Hindlimb muscle (tissue), 1 donor: ENCODE results near the gene TRIML2. TPM values are rescaled to one million over a fixed set of nuclear protein-coding genes. Genes with fewer than 3 reads are reported as not detected.
"Not testable (repeated sequence)": the region's sequence is repeated elsewhere in the genome, so short reads cannot be mapped to it uniquely, and the experiment has no call there.

Source experiments
- DNase-seq: peaks from one replicate; pipeline ENCODE4 v3.0.0-alpha.2; 2013
- polyA plus RNA-seq: library from polyadenylated mRNA; unstranded; fragments of 120-200 nt; gene quantifications from one replicate; pipeline ENCODE4 v1.2.1, GENCODE V29; 2013; ENCODE audit not compliant: insufficient read length

TRIML2 gene
- polyA plus RNA-seq, 1 donor = not detected

GRCh38 chr4:188107931-188108843 lies 1.2 kb downstream of the TRIML2 start:
- no peak for DNase-seq

- DNase-seq = no peak
Observed at GRCh38 chr4:188106454-188106853, 2.9 kb downstream of the TRIML2 start.

GRCh38 chr4:188092824-188093223 lies 16.6 kb downstream of the TRIML2 start:
- no peak for DNase-seq

GRCh38 chr4:188086858-188087257 lies 22.5 kb downstream of the TRIML2 start:
- no peak for DNase-seq

GRCh38 chr4:188082796-188083195 lies 26.6 kb downstream of the TRIML2 start:
- no peak for DNase-seq

- DNase-seq = no peak
Observed at GRCh38 chr4:188078116-188078515, 31.3 kb downstream of the TRIML2 start.

GRCh38 chr4:188076169-188076568 lies 33.2 kb downstream of the TRIML2 start:
- no peak for DNase-seq

- DNase-seq = no peak
Observed at GRCh38 chr4:188061083-188061482, 48.3 kb downstream of the TRIML2 start.

- no peak for DNase-seq
Observed at GRCh38 chr4:188053302-188053701, 56.1 kb downstream of the TRIML2 start.

GRCh38 chr4:188046657-188047056 lies 62.7 kb downstream of the TRIML2 start:
- DNase-seq = no peak

GRCh38 chr4:188045461-188045860 lies 63.9 kb downstream of the TRIML2 start:
- not testable (repeated sequence) for DNase-seq

GRCh38 chr4:188043154-188043553 lies 66.2 kb downstream of the TRIML2 start:
- no peak for DNase-seq

GRCh38 chr4:188042191-188042590 lies 67.2 kb downstream of the TRIML2 start:
- DNase-seq = no peak

GRCh38 chr4:188041721-188042120 lies 67.7 kb downstream of the TRIML2 start:
- DNase-seq = no peak

Other genes starting within 250 kb of the TRIML2 start
- gene ZFP42, start 113.8 kb downstream of the TRIML2 start, polyA plus RNA-seq = 0.12 TPM
- not detected for gene TRIML1, start 29.8 kb upstream of the TRIML2 start, polyA plus RNA-seq